GM12878 (cell line): Measurements from ENCODE around the gene SOWAHC. TPM values are rescaled to one million over a fixed set of nuclear protein-coding genes. Genes with fewer than 3 reads are reported as not detected.

ENCODE experiments used
- ATAC-seq: fragments of 200-7000 bp; cut with Tn5 transposase; 3 replicates; pipeline ENCODE4 v1.9.1; 2020; ENCODE audit warnings: mild to moderate bottlenecking, moderate library complexity
- BruUV-seq: library from RNA; stranded (reverse); fragments of 400-500 nt; replicated peaks from 2 replicates; lab custom pipeline; 2021; lab: Mats Ljungman, UMichigan
- CTCF ChIA-PET: fragments of 300-600 bp; sonication (Branson Sonifier 250); formaldehyde crosslinking; extraction: SDS; loops from one replicate; lab custom pipeline; 2021; ENCODE audit warnings: inconsistent platforms; lab: Yijun Ruan, JAX
- POLR2A ChIA-PET: fragments of 350-600 bp; formaldehyde crosslinking; extraction: SDS; loops from one replicate; lab custom pipeline; 2021; ENCODE audit warnings: inconsistent platforms; lab: Charles Lee
- RAD21 ChIA-PET: fragments of 300-600 bp; sonication (Branson Sonifier 250); formaldehyde crosslinking; loops from one replicate; lab custom pipeline; 2023; ENCODE audit warnings: antibody characterized with exemption; ENCODE audit not compliant: unreplicated experiment; lab: Charles Lee
- SMC1A ChIA-PET: fragments of 300-600 bp; sonication (Branson Sonifier 250); formaldehyde crosslinking; loops from one replicate; lab custom pipeline; 2023; ENCODE audit not compliant: unreplicated experiment, uncharacterized antibody; lab: Charles Lee
- DNase-seq: peaks from one replicate; pipeline ENCODE4 v3.0.0-alpha.2; 2011; ENCODE audit warnings: low read depth, low spot score
- FAIRE-seq: peaks from 3 replicates; lab custom pipeline; 2011; peaks lifted over from hg19 to GRCh38; lab: Jason Lieb, UNC
- H2AFZ ChIP-seq: 2 replicates; pipeline ENCODE4 v1.6.0; 2011; ENCODE audit warnings: low read depth, low read length, control low read depth; ENCODE audit not compliant: control insufficient read depth
- H3K27ac ChIP-seq: 2 replicates; pipeline ENCODE4 v1.5.1; 2011; ENCODE audit warnings: control low read depth; ENCODE audit not compliant: control insufficient read depth, insufficient read depth
- H3K27me3 ChIP-seq, 2 experiments: replicated peaks in 1 of 2; 2 replicates each; pipeline versions ENCODE4 v1.6.0 to v1.6.1; 2011; ENCODE audit warnings: low read length in 1 of 2; ENCODE audit not compliant: control insufficient read depth in 2 of 2, insufficient read depth in 2 of 2
- H3K36me3 ChIP-seq, 2 experiments: 2 replicates each; pipeline ENCODE4 v1.5.1; 2011; ENCODE audit warnings: low read length in 1 of 2; ENCODE audit not compliant: control insufficient read depth in 2 of 2, insufficient read depth in 2 of 2
- H3K4me1 ChIP-seq: 2 replicates; pipeline ENCODE4 v1.6.1; 2011; ENCODE audit warnings: mild to moderate bottlenecking, low read length, moderate library complexity, mixed read lengths; ENCODE audit not compliant: control insufficient read depth, insufficient read depth
- H3K4me2 ChIP-seq: 2 replicates; pipeline ENCODE4 v1.6.0; 2011; ENCODE audit warnings: control low read depth; ENCODE audit not compliant: control insufficient read depth, insufficient read depth
- H3K4me3 ChIP-seq: fragments of 200-600 bp; sonication (generic); 2 replicates; pipeline ENCODE4 v1.5.1; 2016
- H3K79me2 ChIP-seq: 2 replicates; pipeline ENCODE4 v1.6.0; 2011; ENCODE audit warnings: low read length; ENCODE audit not compliant: control insufficient read depth, insufficient read depth
- H3K9ac ChIP-seq: 2 replicates; pipeline ENCODE4 v1.8.0; 2011; ENCODE audit warnings: low read length, control low read depth, mixed read lengths; ENCODE audit not compliant: control insufficient read depth, insufficient read depth
- H3K9me3 ChIP-seq: replicated peaks from 3 replicates; pipeline ENCODE4 v1.5.1; 2011; ENCODE audit warnings: mild to moderate bottlenecking, low read length; ENCODE audit not compliant: control insufficient read depth, insufficient read depth
- H4K20me1 ChIP-seq: 2 replicates; pipeline ENCODE4 v1.6.0; 2011; ENCODE audit not compliant: control insufficient read depth, insufficient read depth
- NFYB ChIP-seq: IDR thresholded peaks from 2 replicates; pipeline ENCODE4 v1.6.1; 2011; ENCODE audit warnings: low read depth, mild to moderate bottlenecking, low read length, improper control_type of control experiment, moderate library complexity; ENCODE audit not compliant: insufficient read depth
- TAF1 ChIP-seq: IDR thresholded peaks from 2 replicates; pipeline ENCODE4 v1.6.1; 2011; ENCODE audit warnings: mild to moderate bottlenecking, low read depth, low read length, borderline replicate concordance
- WGBS: methylation state at CpG from one replicate; pipeline ENCODE4 v1.1.6; 2016; ENCODE audit warnings: low lambda C conversion rate; ENCODE audit not compliant: insufficient replicate concordance, insufficient coverage; ENCODE audit errors: missing lambda C conversion rate; 5-methylcytosine and 5-hydroxymethylcytosine counted together
- in situ Hi-C: fragments of 300-500 bp; cut with MboI; formaldehyde crosslinking; loops from 9 replicates; pipeline ENCODE4 v1.14.3; 2018; ENCODE audit warnings: mixed read lengths
- intact Hi-C: fragments of 100-400 bp; cut with micrococcal nuclease; formaldehyde crosslinking; loops from one replicate; pipeline ENCODE4 v1.14.2; 2022; ENCODE audit not compliant: unreplicated experiment
- polyA plus RNA-seq, 11 experiments: library from polyadenylated mRNA; depleted of rRNA in 4 of 11; unstranded in 6 of 11; stranded (reverse) in 5 of 11; fragments of >200 nt; fragmentation: Nextera tagmentation in 4 of 11; fragmentation: Illumina TruSeq in 1 of 11; extraction: Ambion mirVana in 4 of 11; extraction: Trizol in 1 of 11; gene quantifications; 1 replicate in 1 of 11; 2 replicates in 10 of 11; pipeline versions ENCODE4 v1.2.1 to v1.2.3, GENCODE V29; 2011 to 2016; ENCODE audit warnings: inconsistent platforms in 2 of 11, missing spikeins in 2 of 11, low read depth in 1 of 11
- total RNA-seq, 4 experiments: library from RNA; depleted of rRNA in 3 of 4; stranded (reverse); fragments of >200 nt in 3 of 4; fragmentation: Illumina TruSeq in 1 of 4; extraction: Trizol in 1 of 4; gene quantifications; 2 replicates each; pipeline versions ENCODE4 v1.2.1 to v1.2.3, GENCODE V29; 2013 to 2021
- TF ChIP-seq, protein P1 (sequence below): IDR thresholded peaks from 2 replicates; pipeline ENCODE4 v1.6.1; 2011; ENCODE audit warnings: low read depth, mild to moderate bottlenecking, low read length, moderate library complexity, borderline replicate concordance; ENCODE audit errors: extremely low read depth
- TF ChIP-seq, protein P2 (sequence below): fragments of 150-350 bp; IDR thresholded peaks from 2 replicates; pipeline ENCODE4 v1.6.1; 2016; ENCODE audit warnings: low read depth, low read length

The SOWAHC gene
- total and polyA plus RNA-seq, 10 of the 15 experiments (the other 5 are each of a cell fraction or from before 2014, with no cell fraction given): 0.48 to 2.6 (median 1.8) TPM

DNA sequence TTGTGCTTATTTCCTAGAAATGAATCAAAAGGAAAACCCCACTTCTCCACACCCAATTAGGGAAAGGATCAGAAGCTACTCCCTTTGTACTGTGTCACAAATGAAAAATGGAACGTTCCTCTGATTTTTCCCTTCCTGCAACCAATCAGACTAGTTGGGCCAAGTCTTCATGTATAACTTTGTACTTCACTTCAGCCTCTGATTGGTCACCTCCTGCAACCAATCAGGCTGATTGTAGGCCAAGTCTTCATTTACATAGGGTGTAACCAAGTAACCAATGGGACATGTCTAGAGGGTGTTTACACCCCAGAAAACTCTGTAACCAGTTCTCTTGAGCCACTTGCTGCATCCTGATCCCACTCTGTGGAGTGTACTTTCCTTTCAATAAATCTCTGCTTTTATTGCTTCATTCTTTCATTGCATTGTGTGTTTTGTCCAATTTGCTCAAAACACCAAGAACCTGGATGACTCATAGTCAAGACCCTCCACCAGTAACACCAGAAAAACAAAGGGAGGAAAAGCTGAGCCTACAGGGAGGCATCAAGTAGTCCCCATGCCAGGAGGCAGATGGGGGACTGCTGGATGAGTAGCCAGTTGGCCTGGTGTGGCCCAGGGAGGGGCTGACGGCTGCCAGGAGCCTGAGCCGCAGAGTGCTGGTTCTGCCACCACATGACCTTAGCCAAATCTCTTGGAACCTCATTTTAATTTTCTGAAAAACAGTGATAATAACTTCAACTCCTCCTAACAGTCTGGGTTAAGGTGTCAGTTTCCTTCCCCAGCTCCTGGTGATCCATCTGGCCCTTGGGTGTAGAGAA lies 46.1 kb downstream of the SOWAHC start:
- Histone ChIP-seq H3K36me3 (no peaks in the 10 kb centered on the region), H3K9me3 (no peaks in the 10 kb centered on the region), H4K20me1 (no peaks in the 10 kb centered on the region), H2AFZ (no peak overlapping the region), H3K4me1 (no peaks in the 10 kb centered on the region), H3K9ac (no peak overlapping the region), H3K79me2 (no peaks in the 10 kb centered on the region), H3K4me3 (no peak overlapping the region), H3K27ac (no peak overlapping the region), H3K27me3 (no peaks in the 10 kb centered on the region), H3K4me2 (no peak overlapping the region)
- TF ChIP-seq, protein P1, sequence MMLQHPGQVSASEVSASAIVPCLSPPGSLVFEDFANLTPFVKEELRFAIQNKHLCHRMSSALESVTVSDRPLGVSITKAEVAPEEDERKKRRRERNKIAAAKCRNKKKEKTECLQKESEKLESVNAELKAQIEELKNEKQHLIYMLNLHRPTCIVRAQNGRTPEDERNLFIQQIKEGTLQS: no peak
- TF ChIP-seq NFYB: peak; percentile 57; the same call in 1 of the 2 replicates
- TF ChIP-seq, protein P2, sequence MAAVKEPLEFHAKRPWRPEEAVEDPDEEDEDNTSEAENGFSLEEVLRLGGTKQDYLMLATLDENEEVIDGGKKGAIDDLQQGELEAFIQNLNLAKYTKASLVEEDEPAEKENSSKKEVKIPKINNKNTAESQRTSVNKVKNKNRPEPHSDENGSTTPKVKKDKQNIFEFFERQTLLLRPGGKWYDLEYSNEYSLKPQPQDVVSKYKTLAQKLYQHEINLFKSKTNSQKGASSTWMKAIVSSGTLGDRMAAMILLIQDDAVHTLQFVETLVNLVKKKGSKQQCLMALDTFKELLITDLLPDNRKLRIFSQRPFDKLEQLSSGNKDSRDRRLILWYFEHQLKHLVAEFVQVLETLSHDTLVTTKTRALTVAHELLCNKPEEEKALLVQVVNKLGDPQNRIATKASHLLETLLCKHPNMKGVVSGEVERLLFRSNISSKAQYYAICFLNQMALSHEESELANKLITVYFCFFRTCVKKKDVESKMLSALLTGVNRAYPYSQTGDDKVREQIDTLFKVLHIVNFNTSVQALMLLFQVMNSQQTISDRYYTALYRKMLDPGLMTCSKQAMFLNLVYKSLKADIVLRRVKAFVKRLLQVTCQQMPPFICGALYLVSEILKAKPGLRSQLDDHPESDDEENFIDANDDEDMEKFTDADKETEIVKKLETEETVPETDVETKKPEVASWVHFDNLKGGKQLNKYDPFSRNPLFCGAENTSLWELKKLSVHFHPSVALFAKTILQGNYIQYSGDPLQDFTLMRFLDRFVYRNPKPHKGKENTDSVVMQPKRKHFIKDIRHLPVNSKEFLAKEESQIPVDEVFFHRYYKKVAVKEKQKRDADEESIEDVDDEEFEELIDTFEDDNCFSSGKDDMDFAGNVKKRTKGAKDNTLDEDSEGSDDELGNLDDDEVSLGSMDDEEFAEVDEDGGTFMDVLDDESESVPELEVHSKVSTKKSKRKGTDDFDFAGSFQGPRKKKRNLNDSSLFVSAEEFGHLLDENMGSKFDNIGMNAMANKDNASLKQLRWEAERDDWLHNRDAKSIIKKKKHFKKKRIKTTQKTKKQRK: no peak
- TF ChIP-seq TAF1: no peak
- ATAC-seq (peak; percentile 73), FAIRE-seq (no peak), DNase-seq (no peak)
- CTCF ChIA-PET: interaction anchor here (0.7 to 7.4 kb wide), 4 partner anchors 17 to 150 kb away, joined by 3 to 118 read pairs (median 3); no protein-coding TSS in a partner anchor
- no TSS peak for BruUV-seq
- in situ Hi-C loops: no loop called here
- intact Hi-C loops: loop anchor here (5.0 kb wide), 1 partner anchor 48 kb away; the partner anchor contains the start of genes SEPTIN10 and SOWAHC
- SMC1A ChIA-PET: interaction anchor here (0.6 to 5.8 kb wide), 5 partner anchors 14 to 114 kb away, joined by 3 to 76 read pairs (median 3); partner anchors contain the start of genes SEPTIN10 and SOWAHC
- POLR2A ChIA-PET: interaction anchor here (0.5 to 0.6 kb wide), 2 partner anchors 17 to 120 kb away, joined by 3 to 4 read pairs; no protein-coding TSS in a partner anchor
- WGBS: 27% methylated on average over 3 of the region's 3 CpGs
- RAD21 ChIA-PET: interaction anchor here (0.5 to 3.5 kb wide), 3 partner anchors 48 to 135 kb away, joined by 3 to 23 read pairs (median 12); partner anchors contain the start of genes SEPTIN10 and SOWAHC
